GM12891 (cell line): ENCODE data around the gene KCNAB2.

Experiments
- DNase-seq: peaks from one replicate; pipeline ENCODE4 v3.0.0; 2011; ENCODE audit warnings: low spot score; ENCODE audit not compliant: insufficient read length
- FAIRE-seq: peaks from 2 replicates; lab custom pipeline; 2011; peaks lifted over from hg19 to GRCh38; lab: Jason Lieb, UNC
- PAX5 ChIP-seq: IDR thresholded peaks from 2 replicates; pipeline ENCODE4 v1.6.1; 2011; ENCODE audit warnings: low read length, moderate library complexity, mild to moderate bottlenecking; ENCODE audit not compliant: insufficient read depth, severe bottlenecking
- POLR2A ChIP-seq: IDR thresholded peaks from 2 replicates; pipeline ENCODE4 v1.6.1; 2011; ENCODE audit warnings: low read depth, low read length, control low read depth
- POLR2AphosphoS5 ChIP-seq: IDR thresholded peaks from 2 replicates; pipeline ENCODE4 v1.6.1; 2011; ENCODE audit warnings: low read depth, low read length, control low read depth
- POU2F2 ChIP-seq: IDR thresholded peaks from 2 replicates; pipeline ENCODE4 v1.6.1; 2011; ENCODE audit warnings: low read depth, mild to moderate bottlenecking, control low read depth, low read length, moderate library complexity
- SPI1 ChIP-seq: IDR thresholded peaks from 2 replicates; pipeline ENCODE4 v1.6.1; 2011; ENCODE audit warnings: low read depth, low read length, control low read depth
- TAF1 ChIP-seq: IDR thresholded peaks from 2 replicates; pipeline ENCODE4 v1.6.1; 2011; ENCODE audit warnings: low read depth, low read length, control low read depth

Gene KCNAB2

DNA sequence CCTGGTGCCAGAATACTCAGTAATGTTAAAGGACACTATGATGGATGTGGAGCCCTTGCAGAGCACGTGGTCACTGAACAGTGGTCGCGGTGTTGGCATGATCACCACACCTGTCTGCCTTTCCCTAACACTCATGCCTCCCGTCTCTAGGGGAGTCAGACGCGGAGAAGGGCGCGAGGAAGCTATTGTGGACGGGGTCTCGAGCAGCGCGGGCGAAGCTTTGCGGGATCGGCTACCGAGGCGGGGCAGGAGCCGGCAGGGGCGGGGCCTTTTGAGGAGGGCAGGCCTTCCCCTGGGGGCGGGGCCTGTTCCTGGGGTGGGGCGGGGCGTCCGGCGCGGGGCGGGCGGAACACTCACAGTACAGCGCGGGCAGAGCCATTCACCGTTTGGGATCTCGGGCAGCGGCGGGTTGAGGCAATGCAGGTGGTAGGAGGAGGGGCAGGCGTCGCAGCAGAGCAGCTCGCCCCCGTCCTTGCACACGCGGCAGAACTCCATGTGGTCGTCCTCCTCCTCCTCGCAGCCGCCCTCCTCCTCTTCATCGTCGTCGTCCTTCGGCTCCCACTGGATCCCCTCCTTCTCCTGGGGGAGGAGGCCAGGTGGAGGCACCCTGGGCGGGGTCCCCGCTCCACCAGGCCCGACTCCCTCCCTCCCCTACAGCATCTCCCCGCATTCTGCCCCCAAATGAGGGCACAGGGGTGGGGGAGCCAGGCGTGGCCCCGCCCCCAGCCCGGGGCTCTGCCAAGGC is 103.0 kb downstream of the KCNAB2 start:
- FAIRE-seq, result no peak
- peak; percentile 57 for DNase-seq
- no peak for TF ChIP-seq POLR2A
- TF ChIP-seq POLR2AphosphoS5, result no peak
- TF ChIP-seq PAX5, result no peak
- no peak for TF ChIP-seq TAF1
- TF ChIP-seq SPI1, result no peak
- no peak for TF ChIP-seq POU2F2

DNA sequence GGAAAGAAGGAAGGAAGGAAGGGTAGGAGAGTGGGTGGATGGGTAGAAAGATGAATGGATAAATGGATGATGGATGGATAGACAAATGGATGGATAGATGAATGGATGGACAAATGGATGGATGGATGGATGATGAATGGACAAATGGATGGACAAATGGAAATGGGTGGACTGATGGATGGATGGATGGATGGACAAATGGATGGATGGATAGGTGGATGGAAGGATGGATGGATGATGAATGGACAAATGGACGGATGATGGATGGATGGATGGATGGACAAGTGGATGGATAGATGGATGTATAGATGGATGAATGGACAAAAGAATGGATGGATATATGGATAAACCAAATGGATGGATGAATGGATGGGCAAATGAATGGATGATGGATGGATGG is 103.9 kb downstream of the KCNAB2 start:
- TF ChIP-seq POU2F2 (no peak), TAF1 (no peak), PAX5 (no peak), SPI1 (no peak), POLR2A (no peak), POLR2AphosphoS5 (no peak)
- FAIRE-seq (no peak), DNase-seq (no peak)

DNA sequence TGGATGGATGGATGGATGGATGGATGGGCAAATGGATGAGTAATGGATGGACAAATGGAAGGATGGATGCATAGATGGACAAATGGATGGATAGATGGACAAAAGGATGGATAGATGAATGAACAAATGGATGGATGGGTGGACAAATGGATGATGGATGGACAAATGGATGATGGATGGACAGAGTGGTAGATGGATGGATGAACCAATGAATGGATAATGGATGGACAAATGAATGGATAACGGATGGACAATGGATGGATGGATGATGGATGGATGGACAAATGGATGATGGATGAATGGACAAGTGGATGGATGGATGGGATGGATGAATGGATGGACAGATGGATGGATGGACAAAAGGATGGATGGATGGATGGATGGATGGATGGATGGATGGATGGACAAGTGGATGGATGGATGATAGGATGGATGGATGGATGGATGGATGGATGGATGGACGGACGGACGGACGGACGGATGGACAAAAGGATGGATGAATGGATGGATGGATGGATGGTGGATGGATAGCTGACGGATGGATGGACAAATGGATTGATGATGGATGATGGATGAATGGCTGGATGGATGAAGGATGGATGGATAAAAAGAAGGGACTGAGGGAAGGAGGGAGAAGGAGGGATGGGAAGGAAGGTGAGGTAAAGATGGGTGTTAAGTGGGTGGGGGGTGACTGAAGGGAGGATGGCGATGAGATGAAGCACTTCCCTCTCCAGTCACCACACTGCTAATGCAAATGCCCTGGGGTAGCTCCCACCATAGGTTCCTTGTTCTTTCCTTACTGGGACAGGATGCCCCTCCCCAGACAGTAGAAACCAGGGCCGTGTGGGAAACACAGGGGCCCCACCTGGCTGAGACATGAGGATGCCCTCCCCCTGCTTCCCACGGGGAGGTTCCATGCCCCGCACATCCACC is 104.6 kb downstream of the KCNAB2 start:
- DNase-seq (no peak), FAIRE-seq (no peak)
- TF ChIP-seq SPI1, result no peak
- no peak for TF ChIP-seq PAX5
- TF ChIP-seq TAF1, result no peak
- no peak for TF ChIP-seq POLR2AphosphoS5
- no peak for TF ChIP-seq POU2F2
- TF ChIP-seq POLR2A, result no peak
